Vagina (tissue), 2 donors: ENCODE measurements around the gene PUS7.

ENCODE experiments used
- POLR2A ChIP-seq, 2 donors: fragments of 450-650 bp; IDR thresholded peaks; one replicate each; pipeline ENCODE4 v1.6.1; 2017; ENCODE audit warnings: antibody characterized with exemption in 2 of 2, mild to moderate bottlenecking in 2 of 2, moderate library complexity in 2 of 2
- POLR2AphosphoS5 ChIP-seq, 2 donors: sonication (generic); formaldehyde crosslinking; IDR thresholded peaks; one replicate each; pipeline ENCODE4 v1.9.0; 2017; ENCODE audit warnings: antibody characterized with exemption in 2 of 2, mild to moderate bottlenecking in 2 of 2, low read depth in 1 of 2; ENCODE audit not compliant: insufficient read depth in 1 of 2
- TF ChIP-seq, protein P1 (sequence below), 3 experiments: fragments of 450-650 bp in 2 of 3; fragments of 200-600 bp in 1 of 3; sonication (generic) in 1 of 3; IDR thresholded peaks; one replicate each; pipeline ENCODE4 v1.5.1; 2017 to 2019; ENCODE audit warnings: antibody characterized with exemption in 3 of 3, mild to moderate bottlenecking in 2 of 3, moderate library complexity in 2 of 3

DNA sequence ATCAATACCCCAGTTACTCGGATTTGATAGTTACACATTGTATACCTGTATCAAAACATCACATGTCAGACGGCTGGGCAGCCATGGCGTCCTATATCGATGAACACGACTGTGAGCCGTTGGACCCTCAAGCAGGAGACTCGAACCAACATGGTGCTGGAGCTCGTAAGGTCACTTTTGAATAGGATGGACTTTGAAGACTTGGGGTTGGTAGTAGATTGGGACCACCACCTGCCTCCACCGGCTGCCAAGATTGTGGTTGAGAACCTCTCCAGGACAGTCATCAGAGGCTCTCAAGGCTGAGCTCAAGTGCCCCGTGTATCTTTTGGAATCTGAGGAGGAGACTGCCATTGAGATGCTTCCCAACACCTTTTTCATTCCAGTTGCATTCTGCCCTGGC lies 8.1 kb upstream of the PUS7 start:
- TF ChIP-seq, protein P1, sequence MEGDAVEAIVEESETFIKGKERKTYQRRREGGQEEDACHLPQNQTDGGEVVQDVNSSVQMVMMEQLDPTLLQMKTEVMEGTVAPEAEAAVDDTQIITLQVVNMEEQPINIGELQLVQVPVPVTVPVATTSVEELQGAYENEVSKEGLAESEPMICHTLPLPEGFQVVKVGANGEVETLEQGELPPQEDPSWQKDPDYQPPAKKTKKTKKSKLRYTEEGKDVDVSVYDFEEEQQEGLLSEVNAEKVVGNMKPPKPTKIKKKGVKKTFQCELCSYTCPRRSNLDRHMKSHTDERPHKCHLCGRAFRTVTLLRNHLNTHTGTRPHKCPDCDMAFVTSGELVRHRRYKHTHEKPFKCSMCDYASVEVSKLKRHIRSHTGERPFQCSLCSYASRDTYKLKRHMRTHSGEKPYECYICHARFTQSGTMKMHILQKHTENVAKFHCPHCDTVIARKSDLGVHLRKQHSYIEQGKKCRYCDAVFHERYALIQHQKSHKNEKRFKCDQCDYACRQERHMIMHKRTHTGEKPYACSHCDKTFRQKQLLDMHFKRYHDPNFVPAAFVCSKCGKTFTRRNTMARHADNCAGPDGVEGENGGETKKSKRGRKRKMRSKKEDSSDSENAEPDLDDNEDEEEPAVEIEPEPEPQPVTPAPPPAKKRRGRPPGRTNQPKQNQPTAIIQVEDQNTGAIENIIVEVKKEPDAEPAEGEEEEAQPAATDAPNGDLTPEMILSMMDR (IDR thresholded peaks at IDR 0.05): no peak
- TF ChIP-seq POLR2AphosphoS5 (IDR thresholded peaks at IDR 0.05; ENCODE audit: insufficient read depth in 1 of 2, low read depth in 1 of 2) (no peak), POLR2A (IDR thresholded peaks at IDR 0.05) (no peak)
